Heart left ventricle (tissue), 16 donors: ENCODE results near the gene DRC1. TPM values are rescaled to one million over a fixed set of nuclear protein-coding genes. Genes with fewer than 3 reads are reported as not detected.

Source experiments
- ATAC-seq, 4 donors: fragments of 200-7000 bp; cut with Tn5 transposase; one replicate each; pipeline ENCODE4 v1.9.1; 2020 to 2022; ENCODE audit warnings: moderate library complexity in 4 of 4, mild to moderate bottlenecking in 3 of 4, moderate number of reproducible peaks in 1 of 4
- DNase-seq, 5 donors: peaks; one replicate each; pipeline ENCODE4 v3.0.0-alpha.2; 2020
- H3K27ac ChIP-seq, 12 donors: fragments of 200-600 bp; sonication (generic) in 4 of 12; one replicate each; pipeline versions ENCODE4 v1.5.0 to v1.8.0; 2016 to 2022; ENCODE audit warnings: mild to moderate bottlenecking in 2 of 12
- H3K27me3 ChIP-seq, 9 donors: fragments of 200-600 bp; sonication (generic) in 2 of 9; one replicate each; pipeline versions ENCODE4 v1.5.1 to v1.8.0; 2016 to 2022; ENCODE audit warnings: mild to moderate bottlenecking in 3 of 9
- H3K36me3 ChIP-seq, 9 donors: fragments of 200-600 bp; sonication (generic) in 2 of 9; one replicate each; pipeline versions ENCODE4 v1.5.0 to v1.8.0; 2018 to 2022; ENCODE audit warnings: mild to moderate bottlenecking in 2 of 9
- H3K4me1 ChIP-seq, 12 donors: fragments of 200-600 bp; sonication (generic) in 4 of 12; one replicate each; pipeline versions ENCODE4 v1.5.0 to v1.8.0; 2016 to 2022; ENCODE audit warnings: mild to moderate bottlenecking in 3 of 12
- H3K4me3 ChIP-seq, 12 donors: fragments of 200-600 bp; sonication (generic) in 4 of 12; one replicate each; pipeline versions ENCODE4 v1.5.0 to v1.8.0; 2017 to 2022; ENCODE audit warnings: mild to moderate bottlenecking in 9 of 12, moderate library complexity in 4 of 12
- H3K9me3 ChIP-seq, 12 donors: fragments of 200-600 bp; sonication (generic) in 4 of 12; one replicate each; pipeline versions ENCODE4 v1.5.0 to v1.8.0; 2016 to 2022; ENCODE audit warnings: mild to moderate bottlenecking in 1 of 12
- CTCF ChIP-seq, 12 donors: fragments of 200-600 bp; sonication (generic) in 4 of 12; IDR thresholded peaks; one replicate each; pipeline versions ENCODE4 v1.5.0 to v1.8.0; 2018 to 2022; ENCODE audit warnings: antibody characterized with exemption in 12 of 12, mild to moderate bottlenecking in 5 of 12
- POLR2A ChIP-seq, 2 donors: fragments of 450-650 bp; IDR thresholded peaks; one replicate each; pipeline ENCODE4 v1.6.1; 2017; ENCODE audit warnings: antibody characterized with exemption in 2 of 2, mild to moderate bottlenecking in 2 of 2, moderate library complexity in 2 of 2
- WGBS, 4 donors: extraction: QIAGEN DNeasy Blood & Tissue Kit in 2 of 4; methylation state at CpG; one replicate each; pipeline versions ENCODE4 v1.1.5 to v1.1.7; 2013 to 2018; 5-methylcytosine and 5-hydroxymethylcytosine counted together
- intact Hi-C, 10 donors: fragments of 100-400 bp; cut with DNase I; formaldehyde crosslinking; loops; one replicate each; pipeline versions ENCODE4 v1.11.1 to v1.14.2; 2022
- polyA plus RNA-seq, 2 donors: library from polyadenylated mRNA; stranded (reverse); fragments of 200-250 nt; gene quantifications; one replicate each; pipeline ENCODE4 v1.2.3, GENCODE V29; 2013
- total RNA-seq, 9 donors: library from RNA; depleted of rRNA in 2 of 9; stranded (reverse); fragments of >200 nt in 2 of 9; fragmentation: NEBNext Ultra II Directional in 3 of 9; extraction: Animal tissue kit (Norgen Biotek cat#: 25700) in 3 of 9; gene quantifications; one replicate each; pipeline versions ENCODE4 v1.1.0 to v1.2.4, GENCODE V29; 2016 to 2023
- donor health status: ischemic (EF 13 %, LVEDD 7.1; RV severe dilation, severe dysfunction).
- donor health status: healthy with polysubstance abuse.
- donor health status: DM: no; HTN: yes; CAD: no.
- donor health status: DM: no; HTN: no; CAD: no.
- donor health status: ischemic (EF 25% LVEDD 6.9; RV normal size, moderate dysfunction).
- donor health status: ischemic (EF 25% LVEDD 5.7; RV mildly dilated, moderate dysfunction).
- donor health status: healthy.
- donor health status: DM: yes; HTN: yes; CAD: no.
- donor health status: ischemic (EF 35%, LVEDD 5.7; RV mildly dilated, moderate dysfunction).
- donor health status: nonischemic (EF 11% LVEDD 7.7; RV severe dilation, severe dysfunction).
- donor health status: DM: yes; HTN: yes; CAD: no.
- donor health status: PGD.
- donor health status: ischemic (EF 29% LVEDD 5.4; RV normal size, mild dysfunction).
- donor health status: nonischemic (EF 23%, LVEDD 6.1; RV moderate dilation, normal function).

Gene DRC1
- total and polyA plus RNA-seq, 11 donors, result 0.15 to 0.73 (median 0.44) TPM; not detected in 8

- DNase-seq, result no peak
- no peak overlapping the region for H3K4me3 ChIP-seq
- no peak for ATAC-seq
- H3K27me3 ChIP-seq, result peaks cover 0 to 10% (median 0%) of the 10 kb centered on the region in 9 donors
- no peak overlapping the region for H3K27ac ChIP-seq
- TF ChIP-seq CTCF (IDR thresholded peaks at IDR 0.05), result no peak
- no peak for TF ChIP-seq POLR2A (IDR thresholded peaks at IDR 0.05)
- no peaks in the 10 kb centered on the region for H3K9me3 ChIP-seq
- peaks cover 0 to 15% (median 4%) of the 10 kb centered on the region in 9 donors for H3K36me3 ChIP-seq
- WGBS, 4 donors, result 89 to 96% (median 91%) methylated on average over 5 of the region's 5 CpGs
- intact Hi-C loops, result loop anchor here in 1 of 10 donors (10.0 kb wide), 1 partner anchor 178 kb away; no protein-coding TSS in a partner anchor
- peaks cover 0 to 4% (median 2%) of the 10 kb centered on the region in 12 donors for H3K4me1 ChIP-seq
These were observed 4.9 kb upstream of the DRC1 start for GRCh38 chr2:26396734-26397298.

DNA sequence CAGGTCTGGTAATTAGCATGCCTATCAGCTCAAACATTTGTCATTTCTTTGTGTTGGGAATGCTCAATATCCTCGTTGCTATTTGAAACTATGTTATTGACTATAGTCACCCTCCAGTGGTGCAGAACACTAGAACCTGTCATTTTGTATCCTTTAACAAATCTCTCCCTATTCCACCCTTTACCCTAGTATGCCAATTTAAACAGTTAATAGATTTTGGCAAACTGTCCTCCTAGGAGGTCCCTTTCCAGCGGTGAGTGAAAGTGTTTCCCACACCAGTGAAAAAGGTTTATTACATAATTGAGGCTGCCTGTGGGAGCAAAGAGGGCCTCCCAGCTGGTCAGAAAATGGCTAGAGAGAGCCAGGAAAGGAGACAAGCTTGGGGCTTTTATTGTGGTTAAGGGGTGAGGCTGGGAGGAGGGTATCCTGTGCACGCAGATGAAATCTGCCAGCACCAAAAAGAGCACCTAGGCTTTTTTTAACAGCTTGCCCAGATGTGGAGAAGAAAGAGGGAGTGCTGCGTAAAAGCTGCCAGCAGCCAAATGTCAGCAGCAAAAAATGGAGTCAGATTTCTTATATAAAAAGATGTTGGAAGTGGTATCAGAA lies 1.8 kb upstream of the DRC1 start:
- no peak for ATAC-seq
- Histone ChIP-seq H3K27me3 (peaks cover 0 to 14% (median 0%) of the 10 kb centered on the region in 9 donors), H3K4me1 (peaks cover 0 to 9% (median 3%) of the 10 kb centered on the region in 12 donors), H3K4me3 (no peak overlapping the region), H3K9me3 (no peaks in the 10 kb centered on the region), H3K27ac (no peak overlapping the region), H3K36me3 (peaks cover 0 to 6% (median 0%) of the 10 kb centered on the region in 9 donors)
- intact Hi-C loops, result loop anchor here in 1 of 10 donors (10.0 kb wide), 1 partner anchor 175 kb away; no protein-coding TSS in a partner anchor
- TF ChIP-seq POLR2A (IDR thresholded peaks at IDR 0.05), result no peak
- no peak for TF ChIP-seq CTCF (IDR thresholded peaks at IDR 0.05)
- WGBS, 4 donors, result 57 to 75% (median 61%) methylated on average over 4 of the region's 4 CpGs
- no peak for DNase-seq

DNA sequence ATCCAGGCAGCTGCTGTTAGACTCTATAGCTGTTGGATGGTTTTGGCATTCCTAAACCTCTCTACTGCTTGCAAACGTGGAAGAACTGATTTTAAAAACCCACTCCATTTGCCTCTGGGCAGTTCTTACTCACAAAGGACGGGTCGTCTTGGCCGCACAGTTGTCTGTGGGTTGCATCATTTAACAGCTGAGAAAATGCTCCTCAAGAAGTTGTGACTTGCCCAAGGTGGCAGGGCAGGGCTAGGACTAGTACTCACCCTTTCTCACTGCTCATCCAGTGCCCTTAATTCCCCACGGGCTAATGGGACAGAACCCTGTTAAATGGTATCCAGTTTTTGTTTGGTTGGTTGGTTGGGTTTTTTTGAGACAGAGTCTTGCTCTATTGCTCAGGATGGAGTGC lies 997 bp upstream of the DRC1 start:
- Histone ChIP-seq H3K4me3 (no peak overlapping the region), H3K4me1 (peaks cover 0 to 9% (median 3%) of the 10 kb centered on the region in 12 donors), H3K36me3 (peaks cover 0 to 6% (median 0%) of the 10 kb centered on the region in 9 donors), H3K27ac (no peak overlapping the region), H3K27me3 (peaks cover 0 to 14% (median 0%) of the 10 kb centered on the region in 9 donors), H3K9me3 (no peaks in the 10 kb centered on the region)
- intact Hi-C loops, result no loop called here
- DNase-seq (no peak), ATAC-seq (no peak)
- 80 to 90% (median 88%) methylated on average over 5 of the region's 5 CpGs for WGBS, 4 donors
- TF ChIP-seq POLR2A (IDR thresholded peaks at IDR 0.05), result no peak
- TF ChIP-seq CTCF (IDR thresholded peaks at IDR 0.05), result no peak

DNA sequence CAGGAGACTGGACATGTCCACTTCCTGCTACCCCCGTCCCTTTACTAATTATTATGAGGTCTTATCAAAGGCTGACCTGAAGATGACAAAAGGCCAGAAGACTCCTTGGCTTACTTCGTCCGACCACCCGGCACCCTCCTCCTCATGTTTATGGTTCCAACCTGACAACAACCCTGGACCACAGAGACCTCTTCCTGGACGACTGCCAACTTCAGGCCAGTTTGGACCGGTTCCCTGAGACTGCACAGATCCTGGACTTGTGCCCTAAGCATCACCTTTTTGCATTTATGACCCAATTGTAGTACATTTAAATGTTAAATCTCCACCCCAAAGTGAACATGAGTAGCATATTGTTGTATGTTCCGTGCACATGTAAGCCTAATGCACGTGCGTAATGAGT lies 5.8 kb downstream of the DRC1 start:
- 56 to 71% (median 63%) methylated on average over 9 of the region's 9 CpGs for WGBS, 4 donors
- no peak for ATAC-seq
- TF ChIP-seq CTCF (IDR thresholded peaks at IDR 0.05) (no peak), POLR2A (IDR thresholded peaks at IDR 0.05) (no peak)

More for the DNA sequence above, 5.8 kb downstream of the DRC1 start:
- H3K27ac ChIP-seq, result no peak overlapping the region
- H3K4me1 ChIP-seq, result no peaks in the 10 kb centered on the region
- no peaks in the 10 kb centered on the region for H3K9me3 ChIP-seq
- peaks cover 0 to 4% (median 0%) of the 10 kb centered on the region in 9 donors for H3K27me3 ChIP-seq
- intact Hi-C loops, result no loop called here
- no peak for DNase-seq
- H3K36me3 ChIP-seq, result no peaks in the 10 kb centered on the region
- H3K4me3 ChIP-seq, result no peak overlapping the region
